KOPT-K1 (cell line): ENCODE measurements around the gene WDR44.

ENCODE experiments used
- H3K27ac ChIP-seq: fragments of 200-600 bp; sonication (generic); 2 replicates; pipeline ENCODE4 v1.5.1; 2016; ENCODE audit warnings: antibody characterized with exemption, mild to moderate bottlenecking, low read depth, low read length; ENCODE audit not compliant: poor library complexity, severe bottlenecking
- H3K36me3 ChIP-seq: fragments of 200-600 bp; sonication (generic); 2 replicates; pipeline ENCODE4 v1.5.1; 2017; ENCODE audit warnings: antibody characterized with exemption, mild to moderate bottlenecking, low read length, moderate library complexity; ENCODE audit not compliant: insufficient read depth
- H3K9me3 ChIP-seq: fragments of 200-600 bp; sonication (generic); 2 replicates; pipeline ENCODE4 v1.5.1; 2017; ENCODE audit warnings: antibody characterized with exemption, low read length, mild to moderate bottlenecking; ENCODE audit not compliant: insufficient read depth, poor library complexity, severe bottlenecking

Gene WDR44

GRCh38 chrX:118350706-118351105 is 4.8 kb downstream of the WDR44 start:
- Histone ChIP-seq H3K36me3 (no peaks in the 10 kb centered on the region), H3K27ac (no peak overlapping the region), H3K9me3 (no peaks in the 10 kb centered on the region)

GRCh38 chrX:118352566-118352965 is 6.7 kb downstream of the WDR44 start:
- H3K27ac ChIP-seq: no peak overlapping the region
- no peaks in the 10 kb centered on the region for H3K9me3 ChIP-seq
- no peaks in the 10 kb centered on the region for H3K36me3 ChIP-seq

GRCh38 chrX:118353081-118353850 is 7.4 kb downstream of the WDR44 start:
- no peak overlapping the region for H3K27ac ChIP-seq
- H3K36me3 ChIP-seq: no peaks in the 10 kb centered on the region
- no peaks in the 10 kb centered on the region for H3K9me3 ChIP-seq

GRCh38 chrX:118355225-118355920 is 9.5 kb downstream of the WDR44 start:
- no peaks in the 10 kb centered on the region for H3K36me3 ChIP-seq
- no peak overlapping the region for H3K27ac ChIP-seq
- H3K9me3 ChIP-seq: no peaks in the 10 kb centered on the region

- no peaks in the 10 kb centered on the region for H3K9me3 ChIP-seq
- no peak overlapping the region for H3K27ac ChIP-seq
- H3K36me3 ChIP-seq: no peaks in the 10 kb centered on the region
These were observed 10.3 kb downstream of the WDR44 start for GRCh38 chrX:118356154-118356701.

- Histone ChIP-seq H3K9me3 (no peaks in the 10 kb centered on the region), H3K27ac (no peak overlapping the region), H3K36me3 (no peaks in the 10 kb centered on the region)
These were observed 14.7 kb downstream of the WDR44 start for GRCh38 chrX:118360429-118361125.

GRCh38 chrX:118364261-118364660 is 18.4 kb downstream of the WDR44 start:
- no peak overlapping the region for H3K27ac ChIP-seq
- H3K36me3 ChIP-seq: no peaks in the 10 kb centered on the region
- no peaks in the 10 kb centered on the region for H3K9me3 ChIP-seq

- no peak overlapping the region for H3K27ac ChIP-seq
- no peaks in the 10 kb centered on the region for H3K36me3 ChIP-seq
- no peaks in the 10 kb centered on the region for H3K9me3 ChIP-seq
These were observed 21.4 kb downstream of the WDR44 start for GRCh38 chrX:118367338-118367737.

GRCh38 chrX:118368398-118368797 is 22.5 kb downstream of the WDR44 start:
- H3K27ac ChIP-seq: no peak overlapping the region
- H3K9me3 ChIP-seq: no peaks in the 10 kb centered on the region
- H3K36me3 ChIP-seq: no peaks in the 10 kb centered on the region

GRCh38 chrX:118370921-118371624 is 25.2 kb downstream of the WDR44 start:
- Histone ChIP-seq H3K27ac (no peak overlapping the region), H3K9me3 (no peaks in the 10 kb centered on the region), H3K36me3 (no peaks in the 10 kb centered on the region)

- H3K36me3 ChIP-seq: no peaks in the 10 kb centered on the region
- no peak overlapping the region for H3K27ac ChIP-seq
- no peaks in the 10 kb centered on the region for H3K9me3 ChIP-seq
These were observed 27.6 kb downstream of the WDR44 start for GRCh38 chrX:118373538-118373937.

GRCh38 chrX:118383120-118383519 is 37.2 kb downstream of the WDR44 start:
- H3K36me3 ChIP-seq: no peaks in the 10 kb centered on the region
- H3K9me3 ChIP-seq: no peaks in the 10 kb centered on the region
- no peak overlapping the region for H3K27ac ChIP-seq

GRCh38 chrX:118392716-118393115 is 46.8 kb downstream of the WDR44 start:
- Histone ChIP-seq H3K9me3 (no peaks in the 10 kb centered on the region), H3K36me3 (no peaks in the 10 kb centered on the region; the same call in 1 of the 2 replicates), H3K27ac (peak overlapping the region; percentile 0)

GRCh38 chrX:118396113-118396512 is 50.2 kb downstream of the WDR44 start:
- Histone ChIP-seq H3K9me3 (no peaks in the 10 kb centered on the region), H3K27ac (no peak overlapping the region), H3K36me3 (peaks cover 8% of the 10 kb centered on the region; the same call in 1 of the 2 replicates)
